Measurements from ENCODE around the gene TAS2R60. TPM values are rescaled to one million over a fixed set of nuclear protein-coding genes. Genes with fewer than 3 reads are reported as not detected.

The TAS2R60 gene
- total RNA-seq, 2 experiments from 2014 or later: not detected

DNA sequence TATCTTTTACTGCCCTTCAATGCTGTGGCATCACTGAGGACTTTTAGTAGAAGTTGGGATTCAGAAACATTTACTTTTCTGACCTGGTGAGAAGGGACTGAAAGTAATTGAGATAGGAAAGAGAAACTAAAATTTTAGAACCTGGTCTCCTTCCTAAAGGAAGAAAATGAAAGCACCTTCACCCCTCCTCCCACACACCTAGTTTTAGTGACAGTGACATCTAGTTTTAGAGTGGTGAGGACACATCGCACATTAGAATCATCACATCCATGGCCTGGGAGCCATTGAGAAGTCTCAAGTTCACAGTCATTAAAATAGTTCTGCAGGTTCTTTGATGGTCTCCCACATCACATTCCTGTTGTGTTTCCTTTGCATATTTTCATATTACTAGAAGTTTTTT, 50.5 kb downstream of the TAS2R60 start:
- H3K4me3 Mint-ChIP-seq: no peak overlapping the region

More for the DNA sequence above, 50.5 kb downstream of the TAS2R60 start:
- ChIA-PET CTCF (no interaction called here), POLR2A (no interaction called here)
- H3K4me1 Mint-ChIP-seq: peaks cover 18% of the 10 kb centered on the region
- DNase-seq: peak; percentile 15
- peak overlapping the region; percentile 51 for H3K27ac Mint-ChIP-seq
- H3K9me3 Mint-ChIP-seq: no peaks in the 10 kb centered on the region
- no peaks in the 10 kb centered on the region for H3K36me3 Mint-ChIP-seq (ENCODE audit: low read depth)
- no peaks in the 10 kb centered on the region for H3K27me3 Mint-ChIP-seq

Other genes with a start within 250 kb of the TAS2R60 start
- gene TAS2R40, start 221.4 kb upstream of the TAS2R60 start, total RNA-seq: not detected
- 100 to 1,000 TPM; 370 to 419 TPM for gene GSTK1, start 180.0 kb upstream of the TAS2R60 start, total RNA-seq
- gene TMEM139, start 158.5 kb upstream of the TAS2R60 start, total RNA-seq: under 1 TPM; 0.29 to 0.57 TPM
- 100 to 1,000 TPM; 102 to 125 TPM for gene CASP2, start 155.1 kb upstream of the TAS2R60 start, total RNA-seq
- under 1 TPM in 1 of 2 experiments, not detected in 1; 0.06 TPM for gene CLCN1, start 127.3 kb upstream of the TAS2R60 start, total RNA-seq
- gene FAM131B, start 80.7 kb upstream of the TAS2R60 start, total RNA-seq: under 1 TPM; 0.29 to 0.30 TPM
- gene ZYX, start 62.1 kb upstream of the TAS2R60 start, total RNA-seq: 100 to 1,000 TPM; 189 TPM
- gene EPHA1, start 34.6 kb upstream of the TAS2R60 start, total RNA-seq: 10 to 100 TPM; 10.0 to 11.4 TPM
- gene TAS2R41, start 34.4 kb downstream of the TAS2R60 start, total RNA-seq: under 1 TPM in 1 of 2 experiments, not detected in 1; 0.29 TPM
- under 1 TPM; 0.56 to 0.57 TPM for gene CTAGE15, start 128.3 kb downstream of the TAS2R60 start, total RNA-seq
- 10 to 100 TPM; 22.2 to 22.5 TPM for gene TCAF2, start 177.5 kb downstream of the TAS2R60 start, total RNA-seq

All from activated CD4-positive, alpha-beta T cell treated with anti-CD3 and anti-CD28 coated beads, Interleukin-2, amount 10 ng/mL, durations not matched to agents 7 days and 5 days (primary cell).